ENCODE measurements around the gene SAMD13. TPM values are rescaled to one million over a fixed set of nuclear protein-coding genes. Genes with fewer than 3 reads are reported as not detected.

SAMD13 gene
- total and polyA plus RNA-seq, 9 donors = 0.24 to 2.9 (median 0.63) TPM; not detected in 2

- H3K36me3 ChIP-seq = no peaks in the 10 kb centered on the region
- H3K4me3 ChIP-seq = no peak overlapping the region
- H3K27me3 ChIP-seq = no peaks in the 10 kb centered on the region
- no peak overlapping the region for H3K27ac ChIP-seq
- H3K4me1 ChIP-seq (ENCODE audit: insufficient read depth) = no peaks in the 10 kb centered on the region
- intact Hi-C loops (cut with DNase I) = loop anchor here in 1 of 4 donors (5.0 kb wide), 1 partner anchor 1862 kb away; no protein-coding TSS in a partner anchor
- WGBS, 3 donors = 95 to 97% (median 97%) methylated on average over 2 of the region's 2 CpGs
- DNase-seq = no peak
- TF ChIP-seq POLR2A (IDR thresholded peaks at IDR 0.05) = no peak
- no peak for TF ChIP-seq CTCF (IDR thresholded peaks at IDR 0.05)
- no peak for TF ChIP-seq EP300 (IDR thresholded peaks at IDR 0.05)
- H3K9me3 ChIP-seq = no peaks in the 10 kb centered on the region
These were observed 46.7 kb upstream of the SAMD13 start for GRCh38 chr1:84254703-84255238.

- H3K36me3 ChIP-seq = no peaks in the 10 kb centered on the region
- H3K27me3 ChIP-seq = no peaks in the 10 kb centered on the region
- TF ChIP-seq EP300 (IDR thresholded peaks at IDR 0.05) (no peak), POLR2A (IDR thresholded peaks at IDR 0.05) (no peak), CTCF (IDR thresholded peaks at IDR 0.05) (no peak)
- no peak overlapping the region for H3K4me3 ChIP-seq
- H3K27ac ChIP-seq = no peak overlapping the region
- DNase-seq = no peak
- no peaks in the 10 kb centered on the region for H3K4me1 ChIP-seq (ENCODE audit: insufficient read depth)
- intact Hi-C loops (cut with DNase I) = no loop called here
- H3K9me3 ChIP-seq = no peaks in the 10 kb centered on the region
These were observed 45.9 kb upstream of the SAMD13 start for GRCh38 chr1:84255582-84255981.

DNA sequence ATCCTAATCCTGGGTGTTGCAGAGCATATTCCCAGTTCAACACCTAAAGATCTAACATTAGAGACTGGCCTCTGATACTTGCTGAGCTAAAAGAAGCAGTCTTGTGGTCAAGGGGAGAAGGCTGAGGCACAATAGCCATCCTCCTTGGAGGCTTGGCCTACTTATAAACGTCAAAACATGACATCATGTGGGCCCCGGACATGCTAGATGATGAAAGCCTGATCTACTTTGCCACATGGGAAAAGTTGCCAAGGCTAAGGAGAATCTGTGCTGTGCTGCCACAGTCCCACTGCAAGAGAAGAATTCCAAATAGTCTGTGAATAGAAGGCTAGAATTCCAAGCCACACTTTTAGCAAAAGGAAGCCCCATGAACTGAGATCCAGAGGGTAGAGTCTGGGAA, 43.9 kb upstream of the SAMD13 start:
- intact Hi-C loops (cut with DNase I) = no loop called here
- Histone ChIP-seq H3K9me3 (no peaks in the 10 kb centered on the region), H3K4me3 (no peak overlapping the region), H3K27me3 (no peaks in the 10 kb centered on the region), H3K36me3 (no peaks in the 10 kb centered on the region), H3K27ac (no peak overlapping the region), H3K4me1 (ENCODE audit: insufficient read depth) (no peaks in the 10 kb centered on the region)
- TF ChIP-seq POLR2A (IDR thresholded peaks at IDR 0.05) = no peak
- no peak for TF ChIP-seq CTCF (IDR thresholded peaks at IDR 0.05)
- TF ChIP-seq EP300 (IDR thresholded peaks at IDR 0.05) = no peak
- WGBS, 3 donors = 51 to 65% (median 62%) methylated on average over 2 of the region's 2 CpGs
- DNase-seq = no peak

- no peak for DNase-seq
- intact Hi-C loops (cut with DNase I) = no loop called here
- WGBS, 3 donors = 80 to 89% (median 89%) methylated on average over 2 of the region's 2 CpGs
- no peaks in the 10 kb centered on the region for H3K4me1 ChIP-seq (ENCODE audit: insufficient read depth)
- no peak overlapping the region for H3K27ac ChIP-seq
- H3K27me3 ChIP-seq = no peaks in the 10 kb centered on the region
- no peak overlapping the region for H3K4me3 ChIP-seq
- no peaks in the 10 kb centered on the region for H3K9me3 ChIP-seq
- TF ChIP-seq POLR2A (IDR thresholded peaks at IDR 0.05) (no peak), EP300 (IDR thresholded peaks at IDR 0.05) (no peak), CTCF (IDR thresholded peaks at IDR 0.05) (no peak)
- no peaks in the 10 kb centered on the region for H3K36me3 ChIP-seq
These were observed 42.1 kb upstream of the SAMD13 start for GRCh38 chr1:84259376-84259775.
